Activated CD4-positive, alpha-beta T cell treated with anti-CD3 and anti-CD28 coated beads, Interleukin-2, amount 50 U/mL, for 48 hours (primary cell): ENCODE data around the gene COL4A1.

Experiments used
- DNase-seq, 2 experiments: peaks; one replicate each; pipeline ENCODE4 v3.0.0-alpha.2; 2020

Gene COL4A1

GRCh38 chr13:110183910-110184309 lies 123.0 kb downstream of the COL4A1 start:
- DNase-seq = no peak

- DNase-seq = no peak
Observed at GRCh38 chr13:110182461-110182860, 124.5 kb downstream of the COL4A1 start.

- no peak for DNase-seq
Observed at GRCh38 chr13:110182003-110182402, 125.0 kb downstream of the COL4A1 start.

- no peak for DNase-seq
Observed at GRCh38 chr13:110179857-110180147, 127.2 kb downstream of the COL4A1 start.

GRCh38 chr13:110179116-110179856 lies 127.7 kb downstream of the COL4A1 start:
- no peak for DNase-seq

GRCh38 chr13:110177790-110178189 lies 129.2 kb downstream of the COL4A1 start:
- no peak for DNase-seq

GRCh38 chr13:110176431-110176830 lies 130.5 kb downstream of the COL4A1 start:
- no peak for DNase-seq

GRCh38 chr13:110173247-110173818 lies 133.6 kb downstream of the COL4A1 start:
- no peak for DNase-seq

GRCh38 chr13:110170882-110171281 lies 136.1 kb downstream of the COL4A1 start:
- no peak for DNase-seq

- DNase-seq = no peak
Observed at GRCh38 chr13:110170020-110170790, 136.8 kb downstream of the COL4A1 start.

- no peak for DNase-seq
Observed at GRCh38 chr13:110168999-110169933, 137.7 kb downstream of the COL4A1 start.

- DNase-seq = no peak
Observed at GRCh38 chr13:110166598-110166997, 140.4 kb downstream of the COL4A1 start.

- DNase-seq = no peak
Observed at GRCh38 chr13:110164706-110165105, 142.3 kb downstream of the COL4A1 start.

GRCh38 chr13:110162866-110163658 lies 143.9 kb downstream of the COL4A1 start:
- DNase-seq = no peak

GRCh38 chr13:110162053-110162452 lies 144.9 kb downstream of the COL4A1 start:
- DNase-seq = no peak

- no peak for DNase-seq
Observed at GRCh38 chr13:110161112-110161882, 145.7 kb downstream of the COL4A1 start.

- DNase-seq = no peak
Observed at GRCh38 chr13:110158226-110158625, 148.7 kb downstream of the COL4A1 start.

GRCh38 chr13:110157718-110158117 lies 149.2 kb downstream of the COL4A1 start:
- no peak for DNase-seq

- DNase-seq = no peak
Observed at GRCh38 chr13:110156301-110157049, 150.5 kb downstream of the COL4A1 start.

- no peak for DNase-seq
Observed at GRCh38 chr13:110155072-110155471, 151.9 kb downstream of the COL4A1 start.
